ENCODE measurements around the gene GDPD4.

Gene GDPD4, protein sequence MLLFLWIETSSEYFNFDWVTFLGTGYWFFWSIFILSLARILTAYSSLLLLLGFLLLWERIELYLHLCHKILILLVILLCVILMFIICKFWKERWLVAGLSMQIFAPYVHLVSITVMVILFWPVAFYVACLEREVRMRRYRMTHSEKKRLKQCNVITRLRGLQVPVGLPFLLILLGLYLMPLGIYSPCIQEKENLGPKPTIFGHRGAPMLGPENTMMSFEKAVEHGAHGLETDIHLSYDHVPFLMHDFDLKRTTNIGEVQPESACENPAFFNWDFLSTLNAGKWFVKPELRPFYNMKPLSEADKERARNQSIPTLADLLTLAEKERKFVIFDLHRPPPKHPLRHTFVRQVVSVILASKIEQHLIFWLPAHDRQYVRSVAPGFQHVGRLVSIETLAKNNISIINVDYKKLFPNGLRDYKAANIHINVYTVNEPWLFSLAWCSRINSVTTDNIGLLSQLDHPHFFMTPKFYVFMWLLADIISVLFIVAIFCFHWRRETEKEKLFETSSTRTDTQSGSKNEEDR

DNA sequence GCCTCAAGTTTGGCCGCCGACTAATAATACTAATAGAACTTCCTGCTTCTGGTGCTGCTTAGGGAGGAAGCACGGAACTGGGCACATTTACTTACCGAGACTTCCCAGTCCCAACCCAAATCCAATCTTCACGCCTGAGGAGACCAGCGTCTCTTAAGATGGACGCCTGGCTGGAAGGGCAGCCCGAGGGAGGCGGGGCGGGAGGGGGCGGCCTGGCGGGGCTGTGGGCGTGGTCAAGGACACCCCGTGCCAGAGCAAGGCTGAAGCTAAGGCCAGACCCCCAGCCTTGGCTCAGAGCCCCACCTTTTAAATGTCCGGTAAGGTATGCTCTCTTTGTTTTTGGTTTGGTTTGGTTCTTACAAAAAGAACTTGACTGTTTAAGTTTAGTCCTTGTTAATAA, at the start of gene GDPD4:
TSS of gene GDPD4 (minus strand) at position 177 of the 400 bp plus-strand sequence. CDS start 16,549 bp downstream, outside the sequence.
- TF ChIP-seq LEF1 (IDR thresholded peaks at IDR 0.05; ENCODE audit: borderline replicate concordance) (no peak), FOXK2 (IDR thresholded peaks at IDR 0.05) (no peak), SP1 (IDR thresholded peaks at IDR 0.05) (no peak), ZNF384 (IDR thresholded peaks at IDR 0.05) (no peak)

DNA sequence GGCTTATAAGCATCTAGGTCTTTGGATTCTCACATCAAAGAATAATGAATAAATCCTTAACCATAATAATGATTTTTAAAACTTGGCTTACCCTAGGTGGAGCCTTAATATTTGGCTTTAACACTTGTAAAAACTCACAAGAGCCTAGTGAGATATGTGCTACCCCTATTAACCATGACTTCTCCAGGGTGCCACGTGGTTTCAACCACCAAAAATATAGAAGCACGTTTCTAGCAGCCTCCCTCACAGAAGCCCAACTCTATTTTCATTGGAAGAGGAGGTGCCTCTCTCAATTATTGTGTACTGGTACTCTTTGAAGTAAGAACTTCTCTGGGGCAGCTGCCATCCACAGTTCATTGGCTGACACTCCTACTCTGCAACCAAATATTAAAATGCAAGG, 46.5 kb upstream of the GDPD4 start:
- ChIA-PET POLR2A (no interaction called here), CTCF (no interaction called here)
- no peak for TF ChIP-seq TARDBP (IDR thresholded peaks at IDR 0.05)
- no peak for TF ChIP-seq FOXK2 (IDR thresholded peaks at IDR 0.05)
- TF ChIP-seq BHLHE40 (IDR thresholded peaks at IDR 0.05; ENCODE audit: borderline replicate concordance): no peak
- TF ChIP-seq HDGF (IDR thresholded peaks at IDR 0.05; ENCODE audit: borderline replicate concordance): no peak
- TF ChIP-seq L3MBTL2 (conservative IDR thresholded peaks at IDR 0.05): no peak
- TF ChIP-seq FOXM1 (IDR thresholded peaks at IDR 0.05; ENCODE audit: borderline replicate concordance): no peak
- no peak for TF ChIP-seq CTBP1 (IDR thresholded peaks at IDR 0.05; ENCODE audit: borderline replicate concordance)
- no peak for TF ChIP-seq LEF1 (IDR thresholded peaks at IDR 0.05; ENCODE audit: borderline replicate concordance)
- TF ChIP-seq, protein P1, sequence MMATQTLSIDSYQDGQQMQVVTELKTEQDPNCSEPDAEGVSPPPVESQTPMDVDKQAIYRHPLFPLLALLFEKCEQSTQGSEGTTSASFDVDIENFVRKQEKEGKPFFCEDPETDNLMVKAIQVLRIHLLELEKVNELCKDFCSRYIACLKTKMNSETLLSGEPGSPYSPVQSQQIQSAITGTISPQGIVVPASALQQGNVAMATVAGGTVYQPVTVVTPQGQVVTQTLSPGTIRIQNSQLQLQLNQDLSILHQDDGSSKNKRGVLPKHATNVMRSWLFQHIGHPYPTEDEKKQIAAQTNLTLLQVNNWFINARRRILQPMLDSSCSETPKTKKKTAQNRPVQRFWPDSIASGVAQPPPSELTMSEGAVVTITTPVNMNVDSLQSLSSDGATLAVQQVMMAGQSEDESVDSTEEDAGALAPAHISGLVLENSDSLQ (IDR thresholded peaks at IDR 0.05): no peak
- TF ChIP-seq ARNT (IDR thresholded peaks at IDR 0.05): no peak
- TF ChIP-seq FOXA1 (IDR thresholded peaks at IDR 0.05): no peak
- no peak for TF ChIP-seq ZNF384 (IDR thresholded peaks at IDR 0.05)
- no peak for TF ChIP-seq NFRKB (IDR thresholded peaks at IDR 0.05)
- no peak for TF ChIP-seq SUZ12 (IDR thresholded peaks at IDR 0.05)
- no peak for TF ChIP-seq ELF4 (IDR thresholded peaks at IDR 0.05)
- no peak for DNase-seq (ENCODE audit: extremely low spot score)

More for the DNA sequence above, at the start of gene GDPD4:
- ChIA-PET POLR2A (no interaction called here), CTCF (no interaction called here)
- DNase-seq (ENCODE audit: extremely low spot score): no peak

DNA sequence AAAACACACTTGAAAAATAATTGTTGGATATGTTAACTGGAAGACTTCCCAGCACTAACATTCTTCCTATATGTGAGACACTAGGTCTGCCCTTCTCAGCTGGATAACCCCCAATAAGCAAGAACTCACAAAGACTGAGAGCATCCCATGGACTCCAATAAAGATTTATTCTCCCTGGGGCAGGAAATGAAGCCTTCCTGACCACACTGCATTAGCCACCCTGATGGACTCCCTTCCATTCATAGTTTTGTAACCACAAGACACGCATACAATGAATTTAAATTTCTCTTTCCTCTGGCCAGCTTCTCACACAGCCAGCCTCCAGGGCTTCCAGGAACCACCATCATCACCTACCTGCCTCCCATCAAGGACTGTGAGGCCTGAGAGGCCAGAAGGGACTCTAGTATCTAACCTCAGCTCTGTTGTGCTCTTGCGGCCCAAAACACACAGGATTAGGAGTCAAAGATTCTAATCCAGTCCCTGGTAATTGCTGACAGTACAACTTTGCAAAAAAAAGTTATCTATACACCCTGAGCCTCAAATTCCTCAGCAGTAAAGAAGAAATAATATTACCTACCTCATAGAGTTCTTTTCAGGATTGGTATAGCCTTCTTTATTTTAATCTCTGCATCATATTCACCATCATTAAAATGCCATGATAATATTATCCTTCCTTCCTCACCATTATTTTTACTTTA, 45.6 kb upstream of the GDPD4 start:
- no peak for DNase-seq (ENCODE audit: extremely low spot score)
- TF ChIP-seq FOXK2 (IDR thresholded peaks at IDR 0.05): no peak
- TF ChIP-seq SUZ12 (IDR thresholded peaks at IDR 0.05): no peak
- TF ChIP-seq, protein P1 (IDR thresholded peaks at IDR 0.05): no peak
- ChIA-PET CTCF (no interaction called here), POLR2A (no interaction called here)

DNA sequence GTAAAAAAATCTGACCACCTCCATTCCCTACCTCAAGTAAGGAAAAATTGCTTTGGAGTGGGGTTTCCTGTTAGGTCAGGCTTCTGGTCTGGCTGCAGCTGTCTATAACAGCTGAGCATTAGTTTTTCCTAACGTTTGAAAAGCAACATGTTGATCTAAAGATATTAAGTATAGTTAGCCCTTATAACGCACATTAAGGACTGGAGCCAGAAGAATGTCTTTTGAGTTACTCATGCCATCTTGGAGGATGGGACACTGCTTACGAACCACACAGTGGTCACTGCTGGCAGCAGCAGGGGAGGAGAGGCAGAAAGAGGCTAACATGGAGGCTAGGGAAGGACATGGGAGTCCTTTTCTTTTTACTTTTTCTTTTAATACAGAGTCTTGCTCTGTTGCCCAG, 44.1 kb upstream of the GDPD4 start:
- no peak for DNase-seq (ENCODE audit: extremely low spot score)
- CTCF ChIA-PET: no interaction called here
- TF ChIP-seq ARNT (IDR thresholded peaks at IDR 0.05) (no peak), FOXA1 (IDR thresholded peaks at IDR 0.05) (no peak), FOXM1 (IDR thresholded peaks at IDR 0.05; ENCODE audit: borderline replicate concordance) (no peak), FOXK2 (IDR thresholded peaks at IDR 0.05) (no peak), LEF1 (IDR thresholded peaks at IDR 0.05; ENCODE audit: borderline replicate concordance) (no peak), TARDBP (IDR thresholded peaks at IDR 0.05) (no peak)
- TF ChIP-seq, protein P1 (IDR thresholded peaks at IDR 0.05): no peak
- POLR2A ChIA-PET: no interaction called here

DNA sequence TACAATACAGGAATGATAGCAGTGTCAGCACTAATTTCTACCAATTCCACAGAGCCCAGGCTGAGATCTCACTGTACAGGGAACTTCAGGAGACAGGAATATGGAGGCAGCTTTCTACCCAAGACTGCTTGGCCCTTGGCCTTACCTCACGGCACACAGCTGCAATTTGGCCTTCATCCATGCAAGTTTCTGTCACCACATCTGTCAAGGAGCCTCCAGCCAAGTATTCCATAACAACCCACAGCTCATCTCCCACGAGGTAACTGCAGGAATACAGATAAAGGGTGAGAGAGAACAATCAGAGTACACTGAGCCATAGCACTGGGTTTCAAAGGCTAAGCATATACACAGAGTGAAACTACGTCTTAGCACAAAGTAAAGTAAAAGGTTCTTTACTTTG, 39.0 kb upstream of the GDPD4 start:
- ChIA-PET POLR2A (no interaction called here), CTCF (no interaction called here)
- TF ChIP-seq ELF4 (IDR thresholded peaks at IDR 0.05) (no peak), L3MBTL2 (conservative IDR thresholded peaks at IDR 0.05) (no peak), SP1 (IDR thresholded peaks at IDR 0.05) (no peak), FOXK2 (IDR thresholded peaks at IDR 0.05) (no peak), BHLHE40 (IDR thresholded peaks at IDR 0.05; ENCODE audit: borderline replicate concordance) (no peak), ZNF384 (IDR thresholded peaks at IDR 0.05) (no peak), NFRKB (IDR thresholded peaks at IDR 0.05) (no peak), ARNT (IDR thresholded peaks at IDR 0.05) (no peak), FOXA1 (IDR thresholded peaks at IDR 0.05) (no peak), SUZ12 (IDR thresholded peaks at IDR 0.05) (no peak)
- TF ChIP-seq, protein P1 (IDR thresholded peaks at IDR 0.05): no peak
- DNase-seq (ENCODE audit: extremely low spot score): no peak

DNA sequence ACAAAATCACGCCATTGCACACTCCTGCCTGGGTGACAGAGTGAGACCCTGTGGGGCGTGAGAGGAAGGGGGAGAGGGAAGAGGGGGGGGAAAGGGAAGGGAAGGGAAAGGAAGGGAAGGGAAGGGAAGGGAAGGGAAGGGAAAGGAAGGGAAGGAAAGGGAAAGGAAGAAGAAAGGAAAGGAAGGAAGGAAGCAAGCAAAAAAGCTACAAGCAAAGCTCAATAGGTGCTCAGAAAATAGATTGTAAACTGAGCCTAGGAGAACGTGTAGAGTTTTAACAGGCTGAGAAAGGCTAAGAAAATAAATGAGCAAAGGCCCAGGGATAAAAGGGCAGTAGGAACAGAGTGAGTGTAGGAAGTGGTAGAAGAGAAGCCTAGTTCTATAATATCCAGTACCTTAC, 30.8 kb upstream of the GDPD4 start:
- TF ChIP-seq SUZ12 (IDR thresholded peaks at IDR 0.05) (no peak), TARDBP (IDR thresholded peaks at IDR 0.05) (no peak), L3MBTL2 (conservative IDR thresholded peaks at IDR 0.05) (no peak), FOXK2 (IDR thresholded peaks at IDR 0.05) (no peak), CTBP1 (IDR thresholded peaks at IDR 0.05; ENCODE audit: borderline replicate concordance) (no peak), NFRKB (IDR thresholded peaks at IDR 0.05) (no peak), BHLHE40 (IDR thresholded peaks at IDR 0.05; ENCODE audit: borderline replicate concordance) (no peak), FOXA1 (IDR thresholded peaks at IDR 0.05) (no peak), ZNF384 (IDR thresholded peaks at IDR 0.05) (no peak), LEF1 (IDR thresholded peaks at IDR 0.05; ENCODE audit: borderline replicate concordance) (no peak), ELF4 (IDR thresholded peaks at IDR 0.05) (no peak), SP1 (IDR thresholded peaks at IDR 0.05) (no peak)
- TF ChIP-seq, protein P1 (IDR thresholded peaks at IDR 0.05): no peak
- DNase-seq (ENCODE audit: extremely low spot score): no peak
- ChIA-PET POLR2A (no interaction called here), CTCF (no interaction called here)
